Esophagus mucosa (tissue), 1 donor: ENCODE results near the gene ZNF791. TPM values are rescaled to one million over a fixed set of nuclear protein-coding genes. Genes with fewer than 3 reads are reported as not detected.
A peak's percentile ranks its signal among the peaks of the same experiment; 100 is the strongest.
"Not testable (repeated sequence)": the region's sequence is repeated elsewhere in the genome, so short reads cannot be mapped to it uniquely, and the experiment has no call there.

Experiments
- ATAC-seq: fragments of 200-7000 bp; cut with Tn5 transposase; one replicate; pipeline ENCODE4 v1.9.1; 2020
- total RNA-seq: library from RNA; stranded (reverse); gene quantifications from one replicate; pipeline ENCODE4 v1.2.4, GENCODE V29; 2023
- donor health status: DM: yes; HTN: yes; CAD: no.

The ZNF791 gene
- total RNA-seq, 1 donor from 2014 or later, result 14.7 TPM

- ATAC-seq, result no peak
These were observed 57.6 kb downstream of the ZNF791 start for GRCh38 chr19:12668346-12668745.

GRCh38 chr19:12668932-12669269 is 58.2 kb downstream of the ZNF791 start:
- ATAC-seq, result peak; percentile 34

DNA sequence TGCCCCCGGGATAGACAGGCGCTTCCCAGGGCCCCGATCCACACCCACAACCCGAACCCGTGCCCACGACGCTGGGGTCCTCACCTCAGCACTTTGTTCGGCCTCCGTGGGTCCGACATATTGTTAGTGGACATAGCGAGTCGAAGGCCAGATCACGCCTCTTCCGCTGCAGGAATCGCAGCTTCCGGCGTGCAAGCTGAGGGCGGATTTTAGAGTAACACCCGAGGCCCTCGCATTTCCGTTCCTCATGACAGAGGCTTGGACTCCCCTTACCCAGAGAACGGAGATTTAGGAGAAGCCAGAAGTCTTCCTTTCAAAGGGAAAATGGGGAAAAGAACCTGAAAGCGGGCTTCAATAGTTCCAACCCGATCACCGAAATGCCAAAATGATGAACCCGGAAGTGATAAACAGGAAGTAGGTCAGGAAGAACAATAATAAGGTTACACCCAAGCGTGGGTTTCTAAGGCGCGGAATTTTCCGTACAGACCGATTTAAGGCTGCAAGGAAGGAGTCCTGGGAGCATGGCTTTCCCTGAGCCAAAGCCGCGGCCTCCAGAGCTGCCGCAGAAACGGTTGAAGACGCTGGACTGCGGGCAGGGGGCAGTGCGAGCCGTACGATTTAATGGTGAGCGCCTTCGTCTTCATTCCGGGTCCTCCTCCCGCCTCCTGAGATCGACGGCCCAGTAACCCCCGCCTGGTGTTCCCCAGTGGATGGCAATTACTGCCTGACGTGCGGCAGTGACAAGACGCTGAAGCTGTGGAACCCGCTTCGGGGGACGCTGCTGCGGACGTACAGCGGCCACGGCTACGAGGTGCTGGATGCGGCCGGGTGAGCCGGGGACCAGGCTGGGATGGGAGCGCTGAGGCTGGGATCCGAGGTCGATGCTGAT is 58.8 kb downstream of the ZNF791 start:
- ATAC-seq, result peak; percentile 46

DNA sequence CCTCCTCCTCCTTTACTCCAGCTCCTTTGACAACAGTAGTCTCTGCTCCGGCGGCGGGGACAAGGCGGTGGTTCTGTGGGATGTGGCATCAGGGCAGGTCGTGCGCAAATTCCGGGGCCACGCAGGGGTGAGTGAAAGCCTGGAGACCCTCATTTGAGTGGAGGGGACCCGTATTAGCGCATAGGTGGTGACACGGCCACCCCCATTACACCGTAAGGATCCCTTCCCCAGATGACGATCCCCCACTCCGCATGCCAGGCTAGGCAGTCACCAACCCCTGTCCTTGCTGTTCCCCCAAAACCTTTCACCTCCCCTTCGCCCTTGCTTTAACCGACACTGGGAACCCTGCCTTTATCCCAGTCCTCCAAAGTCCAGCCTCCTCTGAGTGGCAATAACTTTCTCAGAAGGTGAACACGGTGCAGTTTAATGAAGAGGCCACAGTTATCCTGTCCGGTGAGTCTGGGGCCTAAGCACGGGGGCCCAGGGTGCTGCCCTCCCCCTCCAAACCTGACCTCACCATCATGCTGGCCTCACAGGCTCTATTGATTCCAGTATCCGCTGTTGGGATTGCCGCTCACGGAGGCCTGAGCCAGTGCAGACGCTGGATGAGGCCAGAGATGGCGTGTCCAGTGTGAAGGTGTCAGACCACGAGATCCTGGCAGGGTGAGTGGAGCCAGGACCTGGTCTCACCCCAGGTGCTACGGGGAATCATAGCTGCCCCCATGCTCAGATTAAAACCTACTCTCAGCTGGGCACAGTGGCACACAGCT is 59.6 kb downstream of the ZNF791 start:
- no peak for ATAC-seq

- ATAC-seq, result no peak
These were observed 62.0 kb downstream of the ZNF791 start for GRCh38 chr19:12672744-12673143.

GRCh38 chr19:12675399-12675798 is 64.7 kb downstream of the ZNF791 start:
- no peak for ATAC-seq

DNA sequence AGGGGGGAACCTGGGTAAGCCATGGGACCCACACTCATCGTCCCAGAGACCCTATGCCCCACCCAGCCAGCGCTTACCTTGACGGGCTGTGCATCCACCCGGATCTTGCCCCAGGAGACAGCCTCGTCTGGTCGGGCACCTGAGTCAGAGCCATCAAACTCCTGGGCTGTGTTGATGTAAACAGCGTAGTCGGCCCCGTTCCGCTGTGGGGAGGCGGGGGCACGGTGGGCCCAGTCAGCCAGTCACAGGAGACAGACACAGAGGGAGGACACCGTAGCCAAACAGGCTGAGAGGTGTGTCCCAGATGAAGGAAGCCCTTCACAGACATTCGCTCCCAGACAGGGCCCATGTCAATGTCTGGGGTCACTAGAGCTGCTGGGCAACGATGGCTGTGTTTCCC is 65.2 kb downstream of the ZNF791 start:
- no peak for ATAC-seq

DNA sequence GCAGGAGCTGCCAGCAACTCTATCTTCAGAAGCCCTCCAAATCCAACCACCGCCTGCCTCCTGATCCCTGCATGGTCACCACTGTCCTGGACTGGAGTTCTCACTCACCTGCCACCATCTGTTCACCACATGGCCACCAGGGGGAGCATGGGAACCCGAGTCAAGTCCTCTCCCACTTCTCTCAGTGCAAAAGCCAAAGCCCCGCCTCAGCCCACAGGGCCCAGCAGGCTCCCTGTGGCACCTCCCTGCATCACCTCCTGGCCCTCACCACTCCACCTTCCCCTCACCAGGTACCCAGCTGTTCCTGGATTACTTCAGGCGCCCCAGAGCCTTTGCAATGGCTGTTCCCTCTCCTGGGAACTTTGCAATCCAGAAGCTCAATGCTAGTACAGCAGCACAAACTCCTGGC is 65.7 kb downstream of the ZNF791 start:
- peak; percentile 53 for ATAC-seq

DNA sequence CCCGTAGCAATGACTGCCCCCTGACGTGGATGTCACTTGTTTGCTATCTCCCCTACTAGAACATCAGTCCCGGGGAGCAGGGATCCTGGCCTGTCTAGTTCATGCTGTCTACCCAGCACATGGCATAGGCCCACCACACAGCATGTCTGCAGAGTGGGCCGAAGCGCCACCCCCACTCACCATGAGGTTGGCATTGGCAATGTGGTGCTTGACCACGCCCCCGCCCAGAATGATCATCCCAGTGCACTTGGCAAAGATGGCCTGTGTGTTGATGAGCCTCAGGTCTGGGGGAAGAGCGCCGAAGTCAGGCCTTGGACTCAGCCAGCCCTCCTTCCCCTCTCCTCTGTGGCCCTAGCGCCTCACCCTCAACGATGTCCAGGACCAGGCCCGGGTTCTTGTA is 66.2 kb downstream of the ZNF791 start:
- ATAC-seq, result no peak

GRCh38 chr19:12678039-12678438 is 67.3 kb downstream of the ZNF791 start:
- ATAC-seq, result not testable (repeated sequence)

DNA sequence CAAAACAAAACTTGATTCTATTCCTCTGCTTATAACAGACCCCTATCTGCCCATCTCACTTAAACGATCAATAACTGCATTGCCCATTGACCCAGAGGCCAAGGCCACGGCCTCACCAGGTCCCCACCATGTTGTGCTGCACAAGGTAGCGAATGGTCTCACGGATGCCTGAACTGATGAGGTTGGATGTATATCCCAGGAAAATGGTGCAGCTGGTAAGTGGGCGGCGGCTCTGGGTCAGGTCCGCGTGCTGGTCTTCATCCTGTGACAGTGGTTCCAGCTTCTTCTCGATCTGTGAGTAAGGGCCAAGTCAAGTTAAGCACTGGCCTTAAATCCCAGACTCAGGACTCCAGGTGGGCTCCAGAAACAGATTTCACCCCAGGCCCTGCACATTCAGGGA is 69.3 kb downstream of the ZNF791 start:
- ATAC-seq, result no peak

DNA sequence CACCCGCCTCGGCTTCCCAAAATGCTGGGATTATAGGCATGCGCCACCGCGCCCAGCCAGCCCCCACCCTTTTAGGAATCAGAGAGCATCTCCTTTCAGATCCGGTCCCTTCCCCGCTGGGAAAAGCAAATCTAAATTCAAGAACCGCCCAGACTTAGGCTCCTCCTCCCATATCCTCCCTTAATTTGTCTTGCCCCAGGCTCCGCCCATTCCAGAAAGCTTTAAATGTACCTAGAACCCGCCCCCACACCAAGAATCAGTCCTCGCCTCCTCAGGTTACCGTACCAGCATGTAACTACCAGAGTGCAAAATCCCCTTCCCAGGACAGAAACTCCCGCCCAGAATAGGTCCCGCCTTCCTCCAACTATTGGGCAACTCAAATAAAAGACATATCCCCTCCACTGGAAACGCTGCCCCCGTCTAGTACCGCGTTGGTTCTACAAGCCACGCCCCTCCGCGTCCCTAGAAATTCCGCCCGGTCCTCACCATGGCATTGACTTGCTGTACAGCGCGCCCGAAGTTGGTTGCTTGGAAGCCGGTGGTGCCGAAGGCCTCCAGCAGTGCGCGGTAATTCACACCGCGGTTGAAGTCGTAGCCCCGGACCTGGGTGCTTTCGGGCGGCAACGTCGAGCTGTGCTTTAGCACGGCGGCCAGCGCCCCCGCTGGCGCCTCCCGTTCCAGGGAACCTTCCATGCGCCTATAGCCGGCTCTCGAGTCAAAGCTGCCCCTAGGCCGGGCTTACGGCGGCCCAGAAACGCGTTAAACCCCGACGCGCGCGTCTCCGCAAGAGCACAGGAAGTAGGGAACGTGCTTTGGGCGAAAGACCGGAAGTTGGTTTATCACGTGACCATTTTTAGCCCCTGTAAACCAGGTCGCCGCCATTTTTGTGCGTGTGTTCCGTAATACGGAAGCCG is 70.6 kb downstream of the ZNF791 start, which contains the start of gene DHPS:
TSS of gene DHPS (minus strand) at position 807 of the 914 bp plus-strand sequence. CDS start at position 693, 114 bp downstream.
- peak; percentile 85 for ATAC-seq

Other genes with a start within 250 kb of the ZNF791 start
- 2.8 TPM for gene ZNF442, start 245.2 kb upstream of the ZNF791 start, total RNA-seq
- gene ZNF799, start 209.6 kb upstream of the ZNF791 start, total RNA-seq, result 2.3 TPM
- gene ZNF443, start 169.9 kb upstream of the ZNF791 start, total RNA-seq, result 3.4 TPM
- 0.52 TPM for gene ZNF709, start 126.1 kb upstream of the ZNF791 start, total RNA-seq
- 4.1 TPM for gene ZNF564, start 59.4 kb upstream of the ZNF791 start, total RNA-seq
- 5.2 TPM for gene ZNF490, start 107 bp upstream of the ZNF791 start, total RNA-seq
- gene MAN2B1, start 55.8 kb downstream of the ZNF791 start, total RNA-seq, result 29.0 TPM
- 4.0 TPM for gene WDR83, start 55.9 kb downstream of the ZNF791 start, total RNA-seq
- gene DHPS, start 71.0 kb downstream of the ZNF791 start, total RNA-seq, result 34.1 TPM
- gene GNG14, start 77.1 kb downstream of the ZNF791 start, total RNA-seq, result not detected
- 11.1 TPM for gene FBXW9, start 85.7 kb downstream of the ZNF791 start, total RNA-seq
- gene TNPO2, start 113.0 kb downstream of the ZNF791 start, total RNA-seq, result 36.0 TPM
- 122 TPM for gene TRIR, start 123.8 kb downstream of the ZNF791 start, total RNA-seq
- gene GET3, start 126.6 kb downstream of the ZNF791 start, total RNA-seq, result 60.9 TPM
- not detected for gene BEST2, start 140.9 kb downstream of the ZNF791 start, total RNA-seq
- 38.2 TPM for gene HOOK2, start 164.6 kb downstream of the ZNF791 start, total RNA-seq
- gene JUNB, start 180.6 kb downstream of the ZNF791 start, total RNA-seq, result 267 TPM
- gene PRDX2, start 190.9 kb downstream of the ZNF791 start, total RNA-seq, result 304 TPM
- 9.7 TPM for gene THSD8, start 191.1 kb downstream of the ZNF791 start, total RNA-seq
- gene RNASEH2A, start 195.7 kb downstream of the ZNF791 start, total RNA-seq, result 20.0 TPM
- gene RTBDN, start 223.7 kb downstream of the ZNF791 start, total RNA-seq, result not detected
- gene MAST1, start 227.6 kb downstream of the ZNF791 start, total RNA-seq, result not detected